Lung (tissue), 12 donors: ENCODE measurements around the gene OMP. TPM values are rescaled to one million over a fixed set of nuclear protein-coding genes. Genes with fewer than 3 reads are reported as not detected.

Experiments
- ATAC-seq: fragments of 200-7000 bp; cut with Tn5 transposase; one replicate; pipeline ENCODE4 v1.9.1; 2020; ENCODE audit warnings: moderate number of reproducible peaks; ENCODE audit not compliant: insufficient read depth, low FRiP score
- DNase-seq, 3 donors: peaks; one replicate each; pipeline ENCODE4 v3.0.0-alpha.2; 2013 to 2017
- H3K27ac ChIP-seq, 2 donors: one replicate each; pipeline ENCODE4 v1.5.1; 2013; ENCODE audit warnings: mild to moderate bottlenecking in 2 of 2, moderate library complexity in 2 of 2, control low read depth in 1 of 2, inconsistent platforms in 1 of 2, low read depth in 1 of 2, low read length in 1 of 2
- H3K27me3 ChIP-seq, 3 donors: one replicate each; pipeline ENCODE4 v1.5.1; 2013; ENCODE audit warnings: low read length in 2 of 3; ENCODE audit not compliant: control insufficient read depth in 3 of 3, insufficient read depth in 3 of 3
- H3K36me3 ChIP-seq, 4 donors: one replicate each; pipeline ENCODE4 v1.5.1; 2013; ENCODE audit warnings: low read length in 4 of 4, mild to moderate bottlenecking in 1 of 4, moderate library complexity in 1 of 4; ENCODE audit not compliant: control insufficient read depth in 4 of 4, insufficient read depth in 4 of 4
- H3K4me1 ChIP-seq, 5 donors: one replicate each; pipeline ENCODE4 v1.5.1; 2013; ENCODE audit warnings: low read length in 5 of 5, mild to moderate bottlenecking in 2 of 5, moderate library complexity in 1 of 5; ENCODE audit not compliant: control insufficient read depth in 5 of 5, insufficient read depth in 5 of 5
- H3K4me3 ChIP-seq: one replicate; pipeline ENCODE4 v1.5.1; 2013; ENCODE audit warnings: mild to moderate bottlenecking, control low read depth, moderate library complexity
- H3K9ac ChIP-seq, 2 donors: one replicate each; pipeline ENCODE4 v1.5.1; 2013; ENCODE audit warnings: low read length in 2 of 2, control low read depth in 1 of 2; ENCODE audit not compliant: insufficient read depth in 1 of 2
- H3K9me3 ChIP-seq, 4 donors: one replicate each; pipeline ENCODE4 v1.5.1; 2013; ENCODE audit warnings: low read length in 3 of 4, mild to moderate bottlenecking in 1 of 4, moderate library complexity in 1 of 4; ENCODE audit not compliant: control insufficient read depth in 4 of 4, insufficient read depth in 3 of 4
- WGBS, 2 donors: extraction: QIAGEN DNeasy Blood & Tissue Kit; methylation state at CpG; one replicate each; pipeline ENCODE4 v1.1.7; 2013; 5-methylcytosine and 5-hydroxymethylcytosine counted together
- polyA plus RNA-seq, 2 donors: library from polyadenylated mRNA; stranded (reverse); fragments of 200-250 nt; gene quantifications; one replicate each; pipeline ENCODE4 v1.2.1, GENCODE V29; 2013
- total RNA-seq, 2 donors: library from RNA; depleted of rRNA in 1 of 2; stranded (reverse); fragments of >200 nt in 1 of 2; gene quantifications; one replicate each; pipeline ENCODE4 v1.2.1, GENCODE V29; 2014 to 2021
- TF ChIP-seq, protein P1 (sequence below): IDR thresholded peaks from 2 replicates; pipeline ENCODE4 v1.5.1; 2012; ENCODE audit warnings: mild to moderate bottlenecking; ENCODE audit errors: control extremely low read depth, extremely low read depth
- donor health status: control.
- donor health status: control.
- donor health status: Bipolar disorder and iron deficiency.
- donor health status: healthy.
- donor health status: DM: yes; HTN: yes; CAD: no.

Gene OMP
- total and polyA plus RNA-seq, 4 donors = 0.37 to 0.74 (median 0.61) TPM; not detected in 1

DNA sequence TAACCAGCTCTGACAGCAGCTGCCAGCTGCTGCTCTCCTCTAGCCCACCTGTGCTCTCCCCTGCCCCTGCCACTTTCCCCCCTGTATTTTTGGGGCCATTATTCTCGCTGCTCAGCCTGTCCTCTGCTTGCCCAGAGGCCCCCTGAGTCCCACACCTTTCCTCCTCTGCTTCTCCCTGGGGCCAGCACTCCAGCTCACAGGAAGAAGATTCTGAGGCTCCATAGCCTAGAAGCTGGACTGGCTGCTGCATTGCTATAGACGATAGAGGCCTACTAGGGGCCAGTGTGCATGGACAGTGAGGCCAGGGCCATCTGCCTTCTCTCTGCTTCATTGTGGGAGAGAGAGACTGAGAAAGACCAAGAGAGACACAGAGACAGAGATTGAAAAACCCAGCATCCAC lies 679 bp downstream of the OMP start:
- ATAC-seq (no peak), DNase-seq (no peak)
- Histone ChIP-seq H3K9me3 (no peaks in the 10 kb centered on the region), H3K36me3 (peaks cover 0 to 4% (median 1%) of the 10 kb centered on the region in 4 donors), H3K27ac (no peak overlapping the region), H3K4me1 (peaks cover 0 to 11% (median 6%) of the 10 kb centered on the region in 5 donors), H3K27me3 (no peaks in the 10 kb centered on the region), H3K9ac (no peak overlapping the region), H3K4me3 (no peak overlapping the region)
- 87 to 90% methylated on average over 2 of the region's 2 CpGs for WGBS, 2 donors
- TF ChIP-seq, protein P1, sequence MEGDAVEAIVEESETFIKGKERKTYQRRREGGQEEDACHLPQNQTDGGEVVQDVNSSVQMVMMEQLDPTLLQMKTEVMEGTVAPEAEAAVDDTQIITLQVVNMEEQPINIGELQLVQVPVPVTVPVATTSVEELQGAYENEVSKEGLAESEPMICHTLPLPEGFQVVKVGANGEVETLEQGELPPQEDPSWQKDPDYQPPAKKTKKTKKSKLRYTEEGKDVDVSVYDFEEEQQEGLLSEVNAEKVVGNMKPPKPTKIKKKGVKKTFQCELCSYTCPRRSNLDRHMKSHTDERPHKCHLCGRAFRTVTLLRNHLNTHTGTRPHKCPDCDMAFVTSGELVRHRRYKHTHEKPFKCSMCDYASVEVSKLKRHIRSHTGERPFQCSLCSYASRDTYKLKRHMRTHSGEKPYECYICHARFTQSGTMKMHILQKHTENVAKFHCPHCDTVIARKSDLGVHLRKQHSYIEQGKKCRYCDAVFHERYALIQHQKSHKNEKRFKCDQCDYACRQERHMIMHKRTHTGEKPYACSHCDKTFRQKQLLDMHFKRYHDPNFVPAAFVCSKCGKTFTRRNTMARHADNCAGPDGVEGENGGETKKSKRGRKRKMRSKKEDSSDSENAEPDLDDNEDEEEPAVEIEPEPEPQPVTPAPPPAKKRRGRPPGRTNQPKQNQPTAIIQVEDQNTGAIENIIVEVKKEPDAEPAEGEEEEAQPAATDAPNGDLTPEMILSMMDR = no peak

DNA sequence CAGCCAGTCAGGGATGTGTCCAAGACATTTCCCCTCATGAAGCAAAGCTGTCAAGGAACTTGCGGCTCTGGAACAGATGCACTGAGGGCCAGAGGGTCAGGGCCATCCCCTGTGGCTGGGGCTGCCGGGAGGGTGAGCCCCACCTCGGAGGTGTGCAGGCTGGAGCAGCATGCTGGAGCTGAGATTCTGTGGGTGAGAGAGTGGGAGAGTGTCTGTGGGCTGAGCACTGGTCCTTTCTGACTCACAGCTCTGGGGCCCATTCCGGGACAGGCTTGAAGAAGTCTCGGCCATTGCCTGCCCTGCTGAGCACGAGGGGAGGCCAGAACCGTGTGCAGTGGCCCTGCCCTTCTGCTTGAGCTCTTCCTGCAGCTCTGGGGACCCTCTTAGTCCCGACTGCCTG lies 2.1 kb downstream of the OMP start:
- Histone ChIP-seq H3K27me3 (no peaks in the 10 kb centered on the region), H3K36me3 (peaks cover 0 to 4% (median 1%) of the 10 kb centered on the region in 4 donors), H3K4me1 (peaks cover 0 to 11% (median 6%) of the 10 kb centered on the region in 5 donors), H3K4me3 (no peak overlapping the region), H3K9me3 (no peaks in the 10 kb centered on the region), H3K27ac (no peak overlapping the region), H3K9ac (no peak overlapping the region)
- WGBS, 2 donors = 87 to 93% methylated on average over 8 of the region's 8 CpGs
- TF ChIP-seq, protein P1 = no peak
- no peak for ATAC-seq
- DNase-seq = no peak

DNA sequence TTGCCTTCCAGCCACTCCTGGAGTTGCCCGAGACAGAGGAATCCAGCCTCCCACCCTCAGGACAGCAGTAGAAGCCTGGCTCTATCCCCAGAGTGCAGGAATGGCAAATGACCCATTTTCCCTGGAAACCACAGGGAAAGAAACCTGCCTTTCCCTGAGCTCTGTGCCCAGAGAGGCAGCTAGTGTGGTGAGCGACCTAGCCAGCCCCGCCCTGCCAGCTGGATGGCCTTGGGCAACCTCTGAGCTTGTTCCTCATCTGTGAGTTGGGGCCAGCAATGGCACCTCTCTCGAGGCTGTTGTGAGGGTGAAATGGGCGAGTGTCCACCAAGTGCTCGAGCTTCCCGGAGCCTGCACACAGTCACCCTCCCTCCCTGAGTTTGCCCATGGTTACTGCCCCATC lies 3.7 kb downstream of the OMP start:
- Histone ChIP-seq H3K27ac (no peak overlapping the region), H3K9ac (no peak overlapping the region), H3K4me3 (no peak overlapping the region), H3K4me1 (peaks cover 0 to 16% (median 6%) of the 10 kb centered on the region in 5 donors), H3K9me3 (no peaks in the 10 kb centered on the region), H3K36me3 (peaks cover 0 to 4% (median 1%) of the 10 kb centered on the region in 4 donors), H3K27me3 (no peaks in the 10 kb centered on the region)
- WGBS, 2 donors = 80 to 83% methylated on average over 7 of the region's 7 CpGs
- DNase-seq (no peak), ATAC-seq (no peak)
- TF ChIP-seq, protein P1 = no peak

DNA sequence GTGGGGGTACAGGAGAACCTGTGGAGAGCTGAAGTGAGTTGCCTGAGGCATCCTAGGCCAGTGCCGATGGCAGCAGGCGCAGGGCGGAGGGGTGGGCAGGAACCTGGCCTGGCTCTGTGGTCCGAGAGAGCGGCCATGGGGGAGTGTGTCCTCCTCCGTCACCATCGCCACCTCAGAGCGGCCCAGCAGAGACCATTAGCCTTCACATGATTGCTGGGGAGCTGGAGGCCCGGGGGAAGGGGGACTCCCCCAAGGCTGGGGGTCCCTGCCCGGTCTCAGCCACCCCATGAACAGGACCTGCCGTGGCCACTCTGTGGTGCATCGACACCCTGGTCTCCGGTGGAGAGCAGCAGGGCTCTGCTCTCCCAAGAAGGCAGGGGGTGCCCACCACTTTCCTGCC lies 4.1 kb downstream of the OMP start:
- no peak overlapping the region for H3K4me3 ChIP-seq
- TF ChIP-seq, protein P1 = no peak
- WGBS, 2 donors = 97 to 99% methylated on average over 13 of the region's 13 CpGs
- H3K27me3 ChIP-seq = no peaks in the 10 kb centered on the region
- peaks cover 0 to 4% (median 1%) of the 10 kb centered on the region in 4 donors for H3K36me3 ChIP-seq
- H3K4me1 ChIP-seq = peaks cover 0 to 16% (median 6%) of the 10 kb centered on the region in 5 donors
- ATAC-seq (no peak), DNase-seq (no peak)
- H3K9ac ChIP-seq = no peak overlapping the region
- no peak overlapping the region for H3K27ac ChIP-seq
- no peaks in the 10 kb centered on the region for H3K9me3 ChIP-seq
